ENCODE data around the gene CBX7.

DNA sequence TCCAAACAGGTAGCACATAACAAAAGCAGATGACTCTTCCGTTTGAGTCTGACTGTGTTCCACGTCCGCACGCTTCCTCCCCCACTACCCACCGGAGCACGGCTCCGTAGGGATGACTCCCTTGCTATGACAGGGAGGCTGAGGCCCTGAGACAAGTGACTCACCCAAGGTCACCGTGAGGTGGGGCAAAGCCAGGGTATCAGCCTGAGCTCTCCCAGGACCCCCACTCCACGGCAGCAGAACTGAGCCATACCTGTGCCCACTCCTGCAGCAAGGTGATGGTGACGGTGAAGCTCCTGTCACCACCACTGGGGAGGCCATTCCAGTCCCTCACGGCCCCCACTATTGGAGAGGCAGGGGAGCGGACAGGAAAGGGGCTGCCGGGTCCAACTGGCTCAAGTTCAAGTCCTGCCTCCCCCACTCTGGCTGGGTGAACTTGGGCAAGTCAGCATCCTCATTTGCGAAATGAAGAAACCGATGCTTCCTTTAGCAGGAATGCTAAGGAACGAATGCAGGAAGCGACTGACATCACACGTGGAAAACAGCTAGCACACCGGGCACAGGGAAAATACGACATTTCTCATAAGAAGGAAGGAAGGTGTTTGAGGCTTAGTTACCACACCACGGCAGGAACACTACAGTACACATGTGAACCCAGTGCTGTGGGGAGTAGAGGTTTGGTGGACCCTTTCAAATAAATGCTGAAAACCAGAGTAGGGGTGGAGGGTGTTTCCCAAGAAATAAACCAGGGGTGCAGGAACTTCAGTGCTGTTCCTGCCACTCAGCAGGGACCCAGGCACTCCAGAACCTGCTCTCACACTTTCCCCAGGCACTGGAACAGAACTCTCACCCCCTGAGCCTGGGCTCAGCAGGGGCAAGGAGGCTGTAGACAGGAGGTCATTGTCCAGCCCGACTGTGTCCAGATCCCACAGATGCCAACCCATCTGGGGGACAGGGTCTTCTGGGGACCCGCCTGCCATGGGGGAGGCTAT lies 32.4 kb upstream of the CBX7 start:
- TF ChIP-seq, protein P1, sequence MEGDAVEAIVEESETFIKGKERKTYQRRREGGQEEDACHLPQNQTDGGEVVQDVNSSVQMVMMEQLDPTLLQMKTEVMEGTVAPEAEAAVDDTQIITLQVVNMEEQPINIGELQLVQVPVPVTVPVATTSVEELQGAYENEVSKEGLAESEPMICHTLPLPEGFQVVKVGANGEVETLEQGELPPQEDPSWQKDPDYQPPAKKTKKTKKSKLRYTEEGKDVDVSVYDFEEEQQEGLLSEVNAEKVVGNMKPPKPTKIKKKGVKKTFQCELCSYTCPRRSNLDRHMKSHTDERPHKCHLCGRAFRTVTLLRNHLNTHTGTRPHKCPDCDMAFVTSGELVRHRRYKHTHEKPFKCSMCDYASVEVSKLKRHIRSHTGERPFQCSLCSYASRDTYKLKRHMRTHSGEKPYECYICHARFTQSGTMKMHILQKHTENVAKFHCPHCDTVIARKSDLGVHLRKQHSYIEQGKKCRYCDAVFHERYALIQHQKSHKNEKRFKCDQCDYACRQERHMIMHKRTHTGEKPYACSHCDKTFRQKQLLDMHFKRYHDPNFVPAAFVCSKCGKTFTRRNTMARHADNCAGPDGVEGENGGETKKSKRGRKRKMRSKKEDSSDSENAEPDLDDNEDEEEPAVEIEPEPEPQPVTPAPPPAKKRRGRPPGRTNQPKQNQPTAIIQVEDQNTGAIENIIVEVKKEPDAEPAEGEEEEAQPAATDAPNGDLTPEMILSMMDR (IDR thresholded peaks at IDR 0.05): no peak
- no peak for TF ChIP-seq ZFX (IDR thresholded peaks at IDR 0.05; ENCODE audit: borderline replicate concordance)
